SK-N-SH (cell line): ENCODE results near the gene DENND5A. TPM values are rescaled to one million over a fixed set of nuclear protein-coding genes. Genes with fewer than 3 reads are reported as not detected.

ENCODE experiments used
- CTCF ChIA-PET: fragments of 300-600, 350-600 bp; formaldehyde crosslinking; extraction: SDS; loops from one replicate; lab custom pipeline; 2021; lab: Yijun Ruan, JAX
- POLR2A ChIA-PET: fragments of 350-600 bp; sonication (Branson Sonifier 250); formaldehyde crosslinking; extraction: SDS; loops from one replicate; lab custom pipeline; 2020; ENCODE audit warnings: antibody characterized with exemption, inconsistent platforms; lab: Yijun Ruan, JAX
- DNase-seq: peaks from one replicate; pipeline ENCODE4 v3.0.0; 2012
- H2AFZ ChIP-seq: fragments of 200-600 bp; sonication (generic); 2 replicates; pipeline ENCODE4 v1.8.1; 2016; ENCODE audit warnings: antibody characterized with exemption, mild to moderate bottlenecking, low read depth
- H3F3A ChIP-seq: fragments of 200-600 bp; sonication (generic); replicated peaks from 2 replicates; pipeline ENCODE3; 2016; ENCODE audit warnings: antibody characterized with exemption, mild to moderate bottlenecking; ENCODE audit not compliant: insufficient read depth
- H3K27ac ChIP-seq, 2 experiments: fragments of 200-500 bp in 1 of 2; fragments of 200-600 bp in 1 of 2; sonication (Bioruptor generic) in 1 of 2; sonication (generic), shearing (Covaris generic) in 1 of 2; 2 replicates each; pipeline versions ENCODE4 v1.5.1 to v1.6.1; 2014 to 2016; ENCODE audit warnings: low read depth in 2 of 2, inconsistent platforms in 1 of 2, low read length in 1 of 2, mild to moderate bottlenecking in 1 of 2, mixed read lengths in 1 of 2
- H3K27me3 ChIP-seq: fragments of 200-600 bp; sonication (generic), shearing (Covaris generic); 2 replicates; pipeline ENCODE4 v1.6.1; 2016; ENCODE audit warnings: mixed run types; ENCODE audit not compliant: insufficient read depth
- H3K36me3 ChIP-seq, 2 experiments: fragments of 200-500 bp in 1 of 2; fragments of 200-600 bp in 1 of 2; sonication (Bioruptor generic) in 1 of 2; sonication (generic) in 1 of 2; replicated peaks in 1 of 2; 2 replicates each; pipeline versions ENCODE3 to v1.5.1; 2014 to 2016; ENCODE audit warnings: low read length in 1 of 2, mild to moderate bottlenecking in 1 of 2; ENCODE audit not compliant: insufficient read depth in 2 of 2, control insufficient read depth in 1 of 2
- H3K4me1 ChIP-seq, 2 experiments: fragments of 200-500 bp in 1 of 2; fragments of 200-600 bp in 1 of 2; sonication (Bioruptor generic) in 1 of 2; sonication (generic), shearing (Covaris generic) in 1 of 2; 2 replicates each; pipeline versions ENCODE4 v1.5.1 to v1.6.1; 2014 to 2016; ENCODE audit warnings: low read depth in 1 of 2, low read length in 1 of 2, mixed run types in 1 of 2; ENCODE audit not compliant: insufficient read depth in 2 of 2, control insufficient read depth in 1 of 2
- H3K4me2 ChIP-seq: fragments of 200-600 bp; sonication (generic), shearing (Covaris generic); 2 replicates; pipeline ENCODE4 v1.6.1; 2017; ENCODE audit warnings: mixed run types
- H3K4me3 ChIP-seq, 2 experiments: fragments of 200-500 bp in 1 of 2; fragments of 200-600 bp in 1 of 2; sonication (Bioruptor generic) in 1 of 2; sonication (generic), shearing (Covaris generic) in 1 of 2; 2 replicates each; pipeline versions ENCODE4 v1.5.1 to v1.8.1; 2014 to 2016; ENCODE audit warnings: low read depth in 2 of 2, inconsistent platforms in 1 of 2, low read length in 1 of 2, mild to moderate bottlenecking in 1 of 2, mixed read lengths in 1 of 2, moderate library complexity in 1 of 2
- H3K79me2 ChIP-seq: fragments of 200-600 bp; sonication (generic); 2 replicates; pipeline ENCODE4 v1.8.1; 2017; ENCODE audit warnings: mild to moderate bottlenecking; ENCODE audit not compliant: insufficient read depth
- H3K9ac ChIP-seq: fragments of 200-600 bp; sonication (generic); 2 replicates; pipeline ENCODE4 v1.6.1; 2017; ENCODE audit warnings: mixed run types
- H3K9me2 ChIP-seq: fragments of 200-600 bp; sonication (generic); 2 replicates; pipeline ENCODE4 v1.6.1; 2017; ENCODE audit warnings: mixed run types
- H3K9me3 ChIP-seq: fragments of 200-600 bp; sonication (generic); 2 replicates; pipeline ENCODE4 v1.6.1; 2017; ENCODE audit warnings: mixed run types, mild to moderate bottlenecking, moderate library complexity
- H4K20me1 ChIP-seq: fragments of 200-600 bp; sonication (generic); 2 replicates; pipeline ENCODE4 v1.6.1; 2017; ENCODE audit warnings: mild to moderate bottlenecking, mixed run types; ENCODE audit not compliant: insufficient read depth
- CTCF ChIP-seq: fragments of 200-600 bp; sonication (generic); IDR thresholded peaks from 2 replicates; pipeline ENCODE4 v1.6.1; 2017; ENCODE audit warnings: antibody characterized with exemption, mild to moderate bottlenecking, moderate library complexity
- ELF1 ChIP-seq: IDR thresholded peaks from 2 replicates; pipeline ENCODE4 v1.4.0; 2012
- EP300 ChIP-seq, 2 experiments: IDR thresholded peaks; 2 replicates each; pipeline versions ENCODE4 v1.4.0 to v1.6.1; 2012; ENCODE audit warnings: borderline replicate concordance in 1 of 2, low read depth in 1 of 2, low read length in 1 of 2
- EZH2phosphoT487 ChIP-seq: fragments of 200-600 bp; sonication (generic); IDR thresholded peaks from 2 replicates; pipeline ENCODE4 v1.6.1; 2017; ENCODE audit warnings: low read depth, mixed run types, mild to moderate bottlenecking, antibody characterized with exemption, moderate library complexity, borderline replicate concordance
- FOXM1 ChIP-seq: IDR thresholded peaks from 2 replicates; pipeline ENCODE4 v1.4.0; 2012; ENCODE audit warnings: low read depth, mild to moderate bottlenecking
- GATA2 ChIP-seq: sonication (generic); formaldehyde crosslinking; IDR thresholded peaks from 2 replicates; pipeline ENCODE4 v1.5.0; 2020; ENCODE audit warnings: mild to moderate bottlenecking, missing genetic modification reagents
- IRF3 ChIP-seq: fragments of 150-350 bp; IDR thresholded peaks from 2 replicates; pipeline ENCODE4 v1.6.1; 2016; ENCODE audit warnings: mild to moderate bottlenecking, low read depth, low read length
- JUND ChIP-seq: IDR thresholded peaks from 2 replicates; pipeline ENCODE4 v1.4.0; 2012
- MEF2A ChIP-seq: IDR thresholded peaks from 2 replicates; pipeline ENCODE4 v1.4.0; 2012; ENCODE audit warnings: low read depth, borderline replicate concordance
- MXI1 ChIP-seq: IDR thresholded peaks from 2 replicates; pipeline ENCODE4 v1.6.1; 2012; ENCODE audit warnings: mild to moderate bottlenecking, low read depth, low read length, improper control_type of control experiment
- POLR2AphosphoS5 ChIP-seq: IDR thresholded peaks from 2 replicates; pipeline ENCODE4 v1.6.1; 2012; ENCODE audit warnings: low read depth, low read length
- RAD21 ChIP-seq: IDR thresholded peaks from 2 replicates; pipeline ENCODE4 v1.6.1; 2012; ENCODE audit warnings: mild to moderate bottlenecking, low read length
- RXRA ChIP-seq: IDR thresholded peaks from 2 replicates; pipeline ENCODE4 v1.4.0; 2012; ENCODE audit warnings: low read depth, mild to moderate bottlenecking, borderline replicate concordance
- TAF1 ChIP-seq: IDR thresholded peaks from 2 replicates; pipeline ENCODE4 v1.6.1; 2012; ENCODE audit warnings: low read depth, mild to moderate bottlenecking, low read length, moderate library complexity, borderline replicate concordance
- TEAD4 ChIP-seq: IDR thresholded peaks from 2 replicates; pipeline ENCODE4 v1.4.0; 2012; ENCODE audit warnings: mild to moderate bottlenecking, borderline replicate concordance; ENCODE audit not compliant: insufficient read depth
- ZBTB33 ChIP-seq: IDR thresholded peaks from 2 replicates; pipeline ENCODE4 v1.4.0; 2012; ENCODE audit warnings: low read depth, borderline replicate concordance
- WGBS: methylation state at CpG from one replicate; pipeline ENCODE4 v1.1.6; 2017; ENCODE audit warnings: low lambda C conversion rate; 5-methylcytosine and 5-hydroxymethylcytosine counted together
- polyA plus RNA-seq, 3 experiments: library from polyadenylated mRNA; depleted of rRNA; stranded (reverse); fragments of >200 nt; gene quantifications; 2 replicates each; pipeline ENCODE4 v1.2.3, GENCODE V29; 2012
- TF ChIP-seq, protein P1 (sequence below): IDR thresholded peaks from 2 replicates; pipeline ENCODE4 v1.4.0; 2012; ENCODE audit warnings: low read depth, borderline replicate concordance
- TF ChIP-seq, protein P2 (sequence below): fragments of 150-350 bp; IDR thresholded peaks from 2 replicates; pipeline ENCODE4 v1.6.1; 2017; ENCODE audit warnings: antibody characterized with exemption, low read length, low read depth, borderline replicate concordance

Gene DENND5A
- polyA plus RNA-seq, 1 of the 3 experiments (the other 2 are of a cell fraction), result 110 TPM

GRCh38 chr11:9150926-9151325 lies 114.2 kb downstream of the DENND5A start:
- Histone ChIP-seq H3K9me2 (no peaks in the 10 kb centered on the region), H3F3A (no peaks in the 10 kb centered on the region), H3K4me1 (no peaks in the 10 kb centered on the region; a peak in 1 of 4 replicates), H3K4me2 (no peak overlapping the region), H3K79me2 (no peaks in the 10 kb centered on the region), H3K4me3 (no peak overlapping the region), H4K20me1 (no peaks in the 10 kb centered on the region), H2AFZ (no peak overlapping the region), H3K9me3 (no peaks in the 10 kb centered on the region), H3K36me3 (peaks cover 52 to 68% of the 10 kb centered on the region in 2 experiments), H3K27me3 (no peaks in the 10 kb centered on the region), H3K9ac (no peak overlapping the region), H3K27ac (peak overlapping the region in 1 of 2 experiments; percentile 40; a peak in 2 of 4 replicates)
- no peak for TF ChIP-seq ZBTB33
- no peak for TF ChIP-seq GATA2
- no peak for TF ChIP-seq ELF1
- no peak for TF ChIP-seq IRF3
- TF ChIP-seq RXRA, result no peak
- no peak for TF ChIP-seq RAD21
- no peak for TF ChIP-seq MXI1
- no peak for TF ChIP-seq TEAD4
- TF ChIP-seq FOXM1, result no peak
- no peak for TF ChIP-seq EZH2phosphoT487
- WGBS, result 100% methylated on average over 1 of the region's 1 CpG
- ChIA-PET CTCF (interaction anchor here (1.0 to 5.3 kb wide), 2 partner anchors 12 to 57 kb away, joined by 3 to 40 read pairs; no protein-coding TSS in a partner anchor), POLR2A (no interaction called here)
- no peak for DNase-seq

DNA sequence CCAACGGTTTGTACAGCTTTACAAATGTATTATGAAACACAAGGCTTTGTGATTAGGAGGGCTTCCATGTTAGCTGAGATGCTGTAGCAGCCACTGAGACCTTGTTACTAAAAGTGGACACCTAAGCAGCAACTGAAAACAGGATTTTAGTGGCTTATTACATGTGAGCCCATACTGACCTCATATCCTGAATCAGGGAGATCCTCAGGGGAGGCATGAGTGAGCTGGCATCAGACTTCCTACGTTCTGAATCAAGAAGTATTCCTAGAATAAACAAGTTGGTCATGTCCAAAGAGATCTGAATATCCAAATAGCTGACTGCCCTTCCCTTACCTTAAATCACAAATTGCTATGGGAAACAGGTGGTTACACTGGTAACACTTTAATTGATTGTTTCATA lies 114.6 kb downstream of the DENND5A start:
- H3K9me2 ChIP-seq, result no peaks in the 10 kb centered on the region
- no peak overlapping the region for H3K9ac ChIP-seq
- H2AFZ ChIP-seq, result no peak overlapping the region
- H3K79me2 ChIP-seq, result no peaks in the 10 kb centered on the region
- H3K4me3 ChIP-seq, result no peak overlapping the region
- 60% methylated on average over 2 of the region's 2 CpGs for WGBS
- H3K27ac ChIP-seq, result peak overlapping the region in 1 of 2 experiments; percentile 40; a peak in 2 of 4 replicates
- H3K27me3 ChIP-seq, result no peaks in the 10 kb centered on the region
- DNase-seq, result no peak
- ChIA-PET CTCF (interaction anchor here (0.6 to 5.3 kb wide), 3 partner anchors 8 to 56 kb away, joined by 3 to 40 read pairs (median 3); no protein-coding TSS in a partner anchor), POLR2A (no interaction called here)
- H3K36me3 ChIP-seq, result peaks cover 55 to 72% of the 10 kb centered on the region in 2 experiments
- no peaks in the 10 kb centered on the region for H3K9me3 ChIP-seq
- no peaks in the 10 kb centered on the region for H4K20me1 ChIP-seq
- no peak overlapping the region for H3K4me2 ChIP-seq
- H3F3A ChIP-seq, result no peaks in the 10 kb centered on the region
- peaks cover 0 to under 1% of the 10 kb centered on the region in 2 experiments; a peak in 1 of 4 replicates for H3K4me1 ChIP-seq
- no peak for TF ChIP-seq MXI1
- no peak for TF ChIP-seq POLR2AphosphoS5
- TF ChIP-seq, protein P1, sequence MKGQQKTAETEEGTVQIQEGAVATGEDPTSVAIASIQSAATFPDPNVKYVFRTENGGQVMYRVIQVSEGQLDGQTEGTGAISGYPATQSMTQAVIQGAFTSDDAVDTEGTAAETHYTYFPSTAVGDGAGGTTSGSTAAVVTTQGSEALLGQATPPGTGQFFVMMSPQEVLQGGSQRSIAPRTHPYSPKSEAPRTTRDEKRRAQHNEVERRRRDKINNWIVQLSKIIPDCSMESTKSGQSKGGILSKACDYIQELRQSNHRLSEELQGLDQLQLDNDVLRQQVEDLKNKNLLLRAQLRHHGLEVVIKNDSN, result no peak
- TF ChIP-seq ELF1, result no peak
- no peak for TF ChIP-seq MEF2A
- no peak for TF ChIP-seq RAD21
- no peak for TF ChIP-seq TAF1
- no peak for TF ChIP-seq IRF3
- TF ChIP-seq, protein P2, sequence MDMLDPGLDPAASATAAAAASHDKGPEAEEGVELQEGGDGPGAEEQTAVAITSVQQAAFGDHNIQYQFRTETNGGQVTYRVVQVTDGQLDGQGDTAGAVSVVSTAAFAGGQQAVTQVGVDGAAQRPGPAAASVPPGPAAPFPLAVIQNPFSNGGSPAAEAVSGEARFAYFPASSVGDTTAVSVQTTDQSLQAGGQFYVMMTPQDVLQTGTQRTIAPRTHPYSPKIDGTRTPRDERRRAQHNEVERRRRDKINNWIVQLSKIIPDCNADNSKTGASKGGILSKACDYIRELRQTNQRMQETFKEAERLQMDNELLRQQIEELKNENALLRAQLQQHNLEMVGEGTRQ, result no peak
- TF ChIP-seq JUND, result no peak
- no peak for TF ChIP-seq CTCF
- no peak for TF ChIP-seq EP300 (IDR thresholded peaks at IDR 0.05; ENCODE audit: borderline replicate concordance in 1 of 2, low read depth in 1 of 2, low read length in 1 of 2)
